Sigmoid colon (tissue), 4 donors: ENCODE data around the gene RPS6KL1.

ENCODE experiments used
- EP300 ChIP-seq, 4 donors: sonication (generic); formaldehyde crosslinking; IDR thresholded peaks; one replicate each; pipeline ENCODE4 v1.6.1; 2017; ENCODE audit warnings: antibody characterized with exemption in 4 of 4
- POLR2A ChIP-seq, 2 donors: fragments of 450-650 bp; IDR thresholded peaks; one replicate each; pipeline ENCODE4 v1.6.1; 2016; ENCODE audit warnings: antibody characterized with exemption in 2 of 2, mild to moderate bottlenecking in 2 of 2, moderate library complexity in 2 of 2
- TF ChIP-seq, protein P1 (sequence below), 4 experiments: fragments of 450-650 bp in 3 of 4; fragments of 200-600 bp in 1 of 4; IDR thresholded peaks; one replicate each; pipeline ENCODE4 v1.5.1; 2016 to 2019; ENCODE audit warnings: antibody characterized with exemption in 4 of 4, mild to moderate bottlenecking in 3 of 4, moderate library complexity in 2 of 4

DNA sequence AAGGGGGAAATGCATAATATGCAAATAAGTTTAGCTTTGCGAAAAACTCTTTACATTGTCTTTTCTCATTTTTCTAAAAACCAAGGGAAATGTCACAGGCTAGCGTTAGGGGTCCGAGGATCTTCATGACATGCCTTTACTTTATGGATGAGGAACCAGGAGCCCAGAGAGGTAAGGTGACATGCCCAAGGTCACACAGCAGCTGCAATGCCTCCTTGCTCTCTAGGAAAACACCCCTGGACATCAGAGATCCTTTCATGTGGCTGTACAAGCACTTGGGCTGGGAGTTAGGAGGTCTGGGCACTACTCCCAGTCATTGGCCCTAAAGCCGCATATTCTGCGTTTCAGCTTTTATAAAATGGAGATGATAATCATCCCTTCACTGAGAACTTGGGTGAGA lies 47.9 kb downstream of the RPS6KL1 start:
- TF ChIP-seq, protein P1, sequence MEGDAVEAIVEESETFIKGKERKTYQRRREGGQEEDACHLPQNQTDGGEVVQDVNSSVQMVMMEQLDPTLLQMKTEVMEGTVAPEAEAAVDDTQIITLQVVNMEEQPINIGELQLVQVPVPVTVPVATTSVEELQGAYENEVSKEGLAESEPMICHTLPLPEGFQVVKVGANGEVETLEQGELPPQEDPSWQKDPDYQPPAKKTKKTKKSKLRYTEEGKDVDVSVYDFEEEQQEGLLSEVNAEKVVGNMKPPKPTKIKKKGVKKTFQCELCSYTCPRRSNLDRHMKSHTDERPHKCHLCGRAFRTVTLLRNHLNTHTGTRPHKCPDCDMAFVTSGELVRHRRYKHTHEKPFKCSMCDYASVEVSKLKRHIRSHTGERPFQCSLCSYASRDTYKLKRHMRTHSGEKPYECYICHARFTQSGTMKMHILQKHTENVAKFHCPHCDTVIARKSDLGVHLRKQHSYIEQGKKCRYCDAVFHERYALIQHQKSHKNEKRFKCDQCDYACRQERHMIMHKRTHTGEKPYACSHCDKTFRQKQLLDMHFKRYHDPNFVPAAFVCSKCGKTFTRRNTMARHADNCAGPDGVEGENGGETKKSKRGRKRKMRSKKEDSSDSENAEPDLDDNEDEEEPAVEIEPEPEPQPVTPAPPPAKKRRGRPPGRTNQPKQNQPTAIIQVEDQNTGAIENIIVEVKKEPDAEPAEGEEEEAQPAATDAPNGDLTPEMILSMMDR (IDR thresholded peaks at IDR 0.05) = no peak
- TF ChIP-seq POLR2A (IDR thresholded peaks at IDR 0.05) = no peak
- TF ChIP-seq EP300 (IDR thresholded peaks at IDR 0.05) = no peak
